Umbilical cord (tissue), 2 donors: ENCODE data around the gene SLC39A9. TPM values are rescaled to one million over a fixed set of nuclear protein-coding genes. Genes with fewer than 3 reads are reported as not detected.
"Not testable (repeated sequence)": the region's sequence is repeated elsewhere in the genome, so short reads cannot be mapped to it uniquely, and the experiment has no call there.

ENCODE experiments used
- DNase-seq: peaks from one replicate; pipeline ENCODE4 v3.0.0-alpha.2; 2015; ENCODE audit warnings: low spot score
- total RNA-seq: library from RNA; depleted of rRNA; stranded (reverse); fragments of >200 nt; gene quantifications from one replicate; pipeline ENCODE4 v1.2.3, GENCODE V29; 2014; ENCODE audit warnings: low replicate concordance; ENCODE audit not compliant: insufficient read depth

SLC39A9 gene
- total RNA-seq, 1 donor from 2014 or later: 88.8 TPM

DNA sequence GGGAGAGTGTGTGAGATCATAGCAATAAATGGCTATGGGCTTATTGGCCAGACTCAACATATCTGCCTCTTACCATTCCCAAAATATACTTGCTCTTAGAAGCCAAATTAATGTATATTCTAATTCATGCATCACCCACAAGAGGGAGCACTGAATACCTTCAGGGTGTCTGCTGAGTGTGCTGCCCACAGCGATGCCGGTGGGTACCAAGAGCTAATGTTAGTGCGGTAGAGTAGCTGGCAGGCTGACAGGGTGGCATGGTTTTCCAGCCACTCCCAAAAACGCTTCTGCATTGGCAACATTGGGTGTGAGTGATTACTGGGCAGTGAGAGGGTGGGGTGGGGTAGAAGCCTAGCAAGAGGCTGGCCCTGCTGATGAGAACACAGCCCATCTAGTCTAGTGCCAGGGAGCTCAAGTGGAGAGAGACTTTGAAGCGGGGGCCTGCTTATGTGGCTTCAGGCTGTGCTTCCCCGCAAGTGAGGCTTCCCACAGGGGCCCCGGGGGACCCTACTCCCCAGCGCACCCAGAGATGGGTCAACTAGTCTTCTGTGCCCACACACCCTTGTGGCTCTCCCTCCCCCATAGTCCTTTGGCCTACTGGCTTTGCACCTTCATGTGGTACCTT lies 76.8 kb downstream of the SLC39A9 start:
- DNase-seq: no peak

DNA sequence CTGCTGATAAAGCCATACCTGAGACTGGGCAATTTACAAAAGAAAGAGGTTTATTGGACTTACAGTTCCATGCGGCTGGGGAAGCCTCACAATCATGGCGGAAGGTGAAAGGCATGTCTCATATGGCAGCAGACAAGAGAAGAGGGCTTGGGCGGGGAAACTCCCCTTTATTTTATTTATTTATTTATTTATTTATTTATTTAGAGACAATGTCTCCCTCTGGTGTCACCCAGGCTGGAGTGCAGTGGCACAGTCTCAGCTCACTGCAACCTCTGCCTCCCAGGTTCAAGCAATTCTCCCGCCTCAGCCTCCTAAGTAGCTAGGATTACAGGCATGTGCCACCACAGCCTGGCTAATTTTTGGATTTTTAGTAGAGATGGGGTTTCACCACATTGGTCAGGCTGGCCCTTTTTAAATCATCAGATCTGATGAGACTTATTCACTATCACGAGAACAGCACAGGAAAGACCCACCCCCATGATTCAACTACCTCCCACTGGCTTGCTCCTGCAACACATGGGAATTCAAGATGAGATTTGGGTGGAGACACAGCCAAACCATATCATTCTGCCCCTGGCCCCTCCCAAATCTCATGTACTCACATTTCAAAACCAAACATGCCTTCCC lies 78.4 kb downstream of the SLC39A9 start:
- not testable (repeated sequence) for DNase-seq

DNA sequence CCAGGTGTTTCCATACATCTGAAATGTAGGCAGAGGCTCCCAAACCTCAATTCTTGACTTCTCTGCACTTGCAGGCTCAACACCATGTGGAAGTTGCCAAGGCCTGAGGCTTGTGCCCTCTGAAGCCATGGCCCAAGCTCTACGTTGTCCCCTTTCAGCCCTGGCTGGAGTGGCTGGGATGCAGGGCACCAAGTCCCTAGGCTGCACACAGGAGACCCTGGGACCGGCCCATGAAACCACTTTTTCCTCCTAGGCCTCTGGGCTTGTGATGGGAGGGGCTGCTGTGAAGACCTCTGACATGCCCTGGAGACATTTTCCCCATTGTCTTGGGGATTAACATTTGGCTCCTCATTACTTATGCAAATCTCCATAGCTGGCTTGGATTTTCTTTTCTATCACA lies 79.6 kb downstream of the SLC39A9 start:
- not testable (repeated sequence) for DNase-seq

DNA sequence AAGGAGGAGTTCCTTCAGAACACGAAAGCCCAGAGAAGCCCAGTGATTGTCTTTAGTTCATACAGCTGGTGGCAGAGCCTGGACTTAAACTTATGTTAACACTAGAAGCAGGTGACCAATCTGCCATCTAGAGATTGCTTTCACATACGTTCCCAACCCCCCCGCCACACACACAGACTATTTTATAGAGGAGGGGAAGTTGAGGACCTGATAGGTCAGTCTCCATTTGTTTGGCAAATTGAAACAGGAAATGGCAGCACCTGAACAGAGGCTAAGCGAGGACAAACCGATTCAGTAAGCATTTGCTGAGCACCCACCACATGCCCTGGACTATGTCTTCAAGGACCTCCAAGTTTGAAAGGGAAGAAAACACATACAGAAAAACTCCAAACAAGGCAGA lies 81.2 kb downstream of the SLC39A9 start:
- no peak for DNase-seq

DNA sequence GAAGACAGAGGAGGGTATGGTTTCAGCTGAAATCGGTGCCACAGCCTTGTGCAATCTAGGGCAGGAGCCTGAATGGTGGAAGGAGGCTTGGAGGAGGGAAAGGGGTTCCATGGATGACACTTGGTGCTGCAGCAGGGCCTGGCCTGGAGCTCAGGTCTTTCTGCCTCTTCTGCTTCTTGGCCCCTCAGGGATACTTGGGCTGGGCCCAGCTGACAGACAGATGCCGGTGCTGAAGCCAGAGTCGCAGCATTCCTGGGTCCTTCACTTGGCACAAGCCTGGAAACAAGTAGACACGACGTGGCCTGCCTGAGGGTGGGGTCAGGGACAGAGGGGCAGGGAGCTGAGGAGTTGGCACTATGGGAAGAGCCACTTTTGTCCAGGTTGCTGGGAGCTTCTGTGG lies 81.6 kb downstream of the SLC39A9 start:
- DNase-seq: no peak

DNA sequence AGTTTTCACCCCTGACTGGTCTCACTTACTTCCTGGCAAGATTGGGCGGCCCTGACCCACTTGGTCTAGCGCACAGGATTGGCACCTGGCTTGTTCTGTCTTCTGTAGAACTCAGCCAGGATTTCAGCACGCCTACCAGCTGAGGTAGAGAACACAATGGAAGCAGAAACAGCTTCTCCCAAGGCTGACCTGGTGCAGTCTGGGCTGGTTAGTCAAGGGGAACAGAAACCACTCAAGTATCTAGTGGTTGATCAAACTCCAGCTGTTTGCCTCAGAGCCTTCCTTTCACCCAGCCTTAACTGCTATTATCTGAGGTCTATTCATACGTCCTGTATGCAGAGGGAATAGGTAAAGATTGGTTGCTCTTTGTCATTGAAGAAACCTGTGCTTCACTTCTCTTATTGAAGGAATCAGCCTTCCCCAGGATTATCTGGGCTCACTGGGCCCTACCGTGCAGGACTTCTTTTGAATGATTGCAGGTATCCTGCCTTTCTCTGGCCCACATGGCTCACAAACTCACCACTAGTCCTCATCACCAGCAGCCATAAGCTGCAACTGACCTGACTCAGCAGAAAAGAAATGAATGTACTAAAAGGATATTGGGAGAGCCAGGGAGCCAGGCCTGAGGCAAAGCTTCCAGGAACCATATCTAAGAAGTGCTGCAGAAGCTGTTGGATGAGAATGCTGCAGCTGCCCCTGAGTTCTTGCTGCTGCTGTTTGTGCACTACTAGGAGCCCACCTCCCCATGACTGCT lies 83.5 kb downstream of the SLC39A9 start:
- no peak for DNase-seq

DNA sequence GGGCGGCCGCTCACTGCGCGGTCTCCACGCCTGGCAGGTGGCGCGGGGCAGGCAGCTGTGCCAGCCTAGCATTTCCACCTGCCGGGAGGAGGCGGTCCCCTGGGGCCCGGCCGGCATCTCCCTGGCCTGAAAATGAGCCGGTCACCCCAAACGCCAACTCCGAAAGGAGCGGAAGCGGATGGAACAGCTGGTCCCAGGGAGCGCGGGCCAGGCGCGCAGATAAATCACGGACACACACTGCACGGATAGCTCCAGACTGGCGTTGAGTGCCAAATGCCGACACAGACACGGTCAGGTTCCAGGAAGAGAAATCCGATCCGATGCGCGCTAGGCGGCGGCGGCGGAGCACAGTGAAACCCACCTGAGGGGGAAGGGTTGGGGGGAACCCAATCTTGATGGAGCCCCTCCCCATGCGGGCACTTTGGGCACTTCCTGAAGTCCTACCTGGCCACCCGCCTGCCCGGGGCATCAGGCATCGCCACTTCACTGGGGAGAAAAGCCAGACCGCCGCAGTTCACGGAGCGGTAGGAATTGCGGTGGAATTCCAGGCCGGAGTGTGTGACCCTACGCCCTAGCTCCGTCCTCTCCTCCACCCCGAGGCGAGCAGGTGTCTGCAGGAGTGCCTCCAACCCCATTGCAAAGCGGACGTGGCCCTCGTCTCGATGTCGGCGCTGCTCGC lies 85.4 kb downstream of the SLC39A9 start:
- no peak for DNase-seq

DNA sequence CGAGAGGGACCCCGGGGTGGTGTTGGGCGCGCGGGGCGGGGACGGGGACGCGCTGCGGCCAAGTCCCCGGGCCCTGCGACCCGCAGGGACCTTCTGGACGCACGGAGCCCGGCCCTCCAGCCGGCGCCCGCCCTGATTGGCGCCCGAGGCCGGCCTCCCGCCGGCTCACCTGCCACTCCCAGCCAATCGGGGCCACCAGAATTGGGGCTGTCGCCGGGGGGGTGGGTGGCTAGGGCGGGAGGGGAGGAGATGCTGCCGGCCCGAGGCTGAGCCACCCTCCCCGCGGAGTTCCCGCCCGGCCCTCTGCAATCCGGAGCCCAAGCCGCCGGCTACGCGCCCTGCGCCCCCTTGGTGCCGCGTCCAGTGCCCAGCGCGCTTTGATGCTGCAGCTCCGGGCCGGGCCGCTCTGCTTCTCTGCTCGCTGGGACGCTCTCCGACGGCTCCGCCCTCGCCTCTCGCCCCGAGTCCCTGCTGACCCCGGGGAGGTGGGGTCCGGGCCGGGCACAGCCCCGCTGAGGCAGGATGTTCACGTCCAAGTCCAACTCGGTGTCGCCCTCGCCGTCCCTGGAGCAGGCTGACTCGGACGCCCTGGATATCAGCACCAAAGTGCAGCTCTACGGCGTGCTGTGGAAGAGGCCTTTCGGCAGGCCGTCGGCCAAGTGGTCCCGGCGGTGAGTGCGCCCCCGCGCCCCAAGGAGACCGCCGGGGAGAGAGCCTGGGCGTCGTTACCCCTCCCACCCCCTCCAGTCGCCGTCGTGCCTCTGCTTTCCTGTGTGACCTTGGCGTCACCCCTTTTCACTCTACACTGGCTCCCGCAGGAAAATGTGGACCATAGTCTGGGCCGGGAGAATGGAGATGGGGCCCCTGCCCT lies 86.2 kb downstream of the SLC39A9 start, which contains the start of gene PLEKHD1:
TSS of gene PLEKHD1 (plus strand) at position 285 of the 871 bp plus-strand sequence. CDS start at position 523, 238 bp downstream.
- DNase-seq: no peak

DNA sequence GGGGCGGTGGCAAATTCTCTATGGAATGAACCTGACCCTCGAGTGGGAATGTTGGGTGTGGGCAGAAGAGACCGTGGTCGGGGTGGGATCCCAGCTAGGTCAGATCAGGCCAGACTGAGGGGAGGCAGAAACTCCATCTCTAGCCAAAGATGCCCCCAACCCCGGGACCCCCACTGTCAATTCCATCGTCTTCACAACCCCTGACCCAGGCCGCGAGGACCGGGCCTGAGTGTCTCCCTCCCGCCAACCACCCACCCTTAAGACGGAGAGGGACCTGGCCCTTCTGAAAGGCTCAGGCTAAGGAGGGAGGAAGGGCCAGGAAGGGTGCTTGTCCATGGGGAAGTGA lies 86.8 kb downstream of the SLC39A9 start:
- no peak for DNase-seq

DNA sequence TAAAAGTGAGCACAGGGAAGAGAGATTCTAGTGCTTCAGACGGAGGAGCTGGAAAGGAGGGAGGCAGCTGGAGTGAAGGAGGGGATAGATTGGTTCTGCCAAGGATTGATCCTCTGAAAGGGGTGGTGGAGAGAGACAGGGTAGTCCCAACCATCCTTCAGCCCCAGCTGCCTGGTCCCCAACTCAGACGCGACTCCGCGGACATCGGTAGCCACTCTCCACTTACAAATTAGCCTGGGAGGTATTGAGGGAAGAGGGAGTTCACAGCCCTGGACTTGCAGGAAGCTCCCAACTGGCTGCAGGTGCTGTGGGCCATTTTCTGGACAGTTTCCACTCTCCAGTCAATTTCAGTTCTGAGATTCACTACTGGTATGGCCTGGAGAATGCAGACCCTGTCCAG lies 87.2 kb downstream of the SLC39A9 start:
- no peak for DNase-seq

DNA sequence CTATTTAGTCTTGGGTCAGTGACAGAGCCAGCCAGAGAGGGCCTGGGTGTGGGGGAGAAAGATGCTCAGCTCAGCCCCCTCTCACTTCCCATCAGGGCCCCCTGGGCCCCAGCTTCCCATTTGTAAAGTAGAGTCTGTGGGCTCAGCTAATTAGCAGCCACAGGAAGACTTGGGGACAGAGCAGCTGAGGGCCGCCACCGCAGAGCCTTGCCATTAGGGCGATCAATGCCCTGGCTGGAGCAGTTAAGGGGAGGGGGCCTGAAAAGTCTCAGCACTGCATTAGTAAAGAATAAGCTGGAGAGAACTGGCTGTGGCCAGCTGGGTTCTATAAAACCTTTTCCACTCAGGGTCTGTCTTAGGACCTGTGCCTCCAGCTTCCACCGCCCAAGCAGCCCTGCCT lies 88.7 kb downstream of the SLC39A9 start:
- DNase-seq: no peak

DNA sequence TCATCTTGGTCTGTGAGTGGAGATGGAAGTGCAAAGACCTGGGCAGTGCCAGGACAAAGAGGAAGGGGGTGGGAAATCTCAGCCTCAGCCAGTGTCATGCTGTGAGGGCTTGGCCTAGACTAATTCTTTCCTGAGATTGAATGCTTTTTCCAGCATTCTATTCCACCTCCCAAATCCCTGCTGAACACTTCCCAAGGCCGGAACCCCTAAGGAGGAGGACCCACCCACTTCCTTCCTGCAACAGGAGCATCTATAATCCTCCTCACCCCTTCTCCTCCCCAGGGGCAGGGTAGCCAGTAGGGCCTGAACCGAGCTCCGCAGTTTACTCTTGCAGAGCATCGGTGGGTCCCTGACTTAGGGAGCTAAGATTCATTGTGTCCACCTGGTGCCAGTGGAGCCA lies 89.3 kb downstream of the SLC39A9 start:
- DNase-seq: no peak

DNA sequence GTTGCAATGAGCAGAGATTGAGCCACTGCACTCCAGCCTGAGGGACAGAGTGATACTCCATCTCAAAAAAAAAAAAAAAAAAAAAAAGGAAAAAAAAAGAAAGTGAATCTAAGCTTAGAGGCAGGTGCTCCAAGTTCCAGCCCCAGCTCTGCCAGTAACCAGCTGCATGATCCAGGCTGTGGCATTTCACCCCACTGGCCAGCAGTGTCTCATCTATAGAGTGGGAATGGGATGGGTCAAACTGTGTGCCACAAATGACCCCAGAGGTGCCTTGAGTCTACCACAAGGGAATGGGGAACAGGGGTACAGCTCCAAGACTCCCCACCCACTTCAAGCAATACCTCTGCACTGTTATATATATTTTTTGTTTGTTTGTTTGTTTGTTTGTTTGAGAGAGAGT lies 91.0 kb downstream of the SLC39A9 start:
- DNase-seq: no peak

DNA sequence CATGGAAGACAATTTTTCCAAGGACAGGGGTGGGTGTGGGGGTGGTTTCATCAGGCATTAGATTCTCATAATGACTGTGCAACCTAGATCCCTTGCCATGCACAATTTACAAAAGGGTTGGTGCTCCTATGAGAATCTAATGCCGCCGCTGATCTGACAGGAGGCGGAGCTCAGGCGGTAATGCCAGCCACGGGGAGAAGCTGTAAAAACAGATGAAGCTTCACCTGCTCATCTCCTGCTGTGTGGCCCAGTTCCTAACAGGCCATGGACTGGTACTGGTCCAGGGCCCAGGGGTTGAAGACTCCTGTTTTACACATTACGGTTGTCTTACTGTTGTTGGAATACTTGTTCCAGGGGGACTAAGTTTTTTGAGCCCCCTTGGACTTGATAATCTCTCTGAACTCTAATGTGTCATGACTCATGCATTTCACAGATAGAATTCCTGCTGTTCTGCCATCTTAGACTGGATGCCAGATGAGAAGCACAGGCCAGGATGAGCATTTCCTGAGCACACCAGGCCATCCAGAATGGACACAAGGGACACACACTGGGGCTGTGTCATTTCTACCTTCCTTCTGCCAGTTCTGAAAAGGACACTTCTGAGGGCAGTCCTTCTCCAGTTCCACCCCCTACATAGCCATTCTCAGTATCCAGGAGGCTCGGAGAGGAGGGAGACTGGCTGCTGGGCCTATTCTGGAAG lies 91.9 kb downstream of the SLC39A9 start:
- no peak for DNase-seq

DNA sequence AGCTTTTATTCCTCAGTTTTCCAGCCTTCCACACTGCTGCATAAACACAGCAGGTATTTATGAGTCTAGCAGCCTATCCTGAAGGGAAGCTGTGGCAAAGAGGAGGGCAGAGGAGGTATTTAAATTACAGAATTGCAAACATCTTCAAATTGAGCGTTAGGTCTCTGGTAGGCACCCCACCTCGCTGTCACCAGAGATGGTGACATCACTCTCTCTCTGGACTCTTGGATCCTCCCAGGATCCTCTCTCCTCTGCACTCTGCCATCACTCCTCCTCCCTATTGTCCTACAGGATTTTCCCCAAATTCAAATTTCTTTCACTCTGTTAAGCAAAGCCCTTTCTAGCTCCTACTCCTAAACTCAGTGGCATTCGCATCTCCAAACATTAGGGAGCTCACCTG lies 92.7 kb downstream of the SLC39A9 start:
- no peak for DNase-seq

DNA sequence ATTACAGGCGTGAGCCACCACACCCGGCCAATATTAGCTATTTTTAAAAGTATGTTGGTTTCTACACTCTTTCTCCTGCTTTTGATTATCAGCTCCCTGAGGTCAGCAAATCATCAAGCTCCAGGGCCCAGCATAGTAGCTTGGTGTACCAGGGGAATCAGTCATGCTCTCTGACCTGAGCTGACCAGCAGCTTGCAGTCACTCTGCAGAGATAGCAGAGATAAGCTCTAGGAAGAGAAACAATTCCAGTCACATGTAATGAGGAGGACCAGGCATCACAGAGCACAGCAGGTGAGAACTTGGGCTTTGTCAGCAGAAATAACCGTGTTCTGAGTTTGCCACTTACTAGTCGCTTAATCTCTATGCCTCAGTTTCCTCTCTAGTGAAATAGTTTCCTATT lies 94.5 kb downstream of the SLC39A9 start:
- DNase-seq: no peak

DNA sequence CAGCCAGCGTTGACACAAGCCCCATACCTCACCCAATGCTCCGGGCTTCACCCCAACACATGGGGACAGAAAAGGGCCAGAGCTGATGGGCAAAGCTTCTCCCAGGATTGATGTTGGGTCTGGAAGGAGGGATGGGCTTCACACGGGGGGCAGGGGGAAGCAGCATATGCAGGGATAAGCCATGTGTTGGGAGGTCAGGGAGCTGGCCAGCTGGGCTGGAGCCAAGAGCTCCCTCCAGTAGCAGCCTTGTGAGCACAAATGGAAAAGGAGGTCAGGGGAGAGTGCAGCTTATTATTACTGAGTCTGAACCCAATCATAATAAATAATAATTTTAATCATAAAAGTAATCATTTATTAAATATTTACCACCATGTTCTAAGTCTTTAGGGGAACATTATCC lies 95.3 kb downstream of the SLC39A9 start:
- DNase-seq: no peak

DNA sequence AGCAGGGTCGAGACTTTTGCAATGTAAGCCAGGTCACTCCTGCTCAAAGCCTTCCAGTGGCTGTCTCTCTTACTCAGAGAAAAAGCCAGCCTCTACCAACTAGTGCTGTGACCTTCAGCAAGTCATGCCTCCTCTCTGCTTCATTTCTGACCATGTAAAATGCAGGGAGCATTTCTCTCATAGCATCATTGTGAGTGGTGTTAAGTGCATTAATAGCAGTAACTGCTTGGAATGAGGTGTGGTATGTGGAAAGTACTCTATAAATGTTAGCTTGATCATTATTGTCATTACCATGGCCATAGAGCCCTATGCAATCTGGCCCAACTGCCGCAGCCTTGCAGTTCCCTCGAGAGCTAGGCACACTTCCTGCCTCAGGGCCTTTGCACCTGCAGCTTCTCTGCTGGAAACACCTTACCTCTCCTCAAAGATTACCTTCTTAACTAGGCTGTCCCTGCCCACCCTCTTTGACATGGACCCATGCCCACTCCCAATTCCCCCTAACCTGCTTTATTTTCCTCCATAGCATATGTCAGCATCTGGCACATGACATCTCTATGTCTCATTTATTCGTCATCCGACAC lies 96.9 kb downstream of the SLC39A9 start:
- DNase-seq: no peak

DNA sequence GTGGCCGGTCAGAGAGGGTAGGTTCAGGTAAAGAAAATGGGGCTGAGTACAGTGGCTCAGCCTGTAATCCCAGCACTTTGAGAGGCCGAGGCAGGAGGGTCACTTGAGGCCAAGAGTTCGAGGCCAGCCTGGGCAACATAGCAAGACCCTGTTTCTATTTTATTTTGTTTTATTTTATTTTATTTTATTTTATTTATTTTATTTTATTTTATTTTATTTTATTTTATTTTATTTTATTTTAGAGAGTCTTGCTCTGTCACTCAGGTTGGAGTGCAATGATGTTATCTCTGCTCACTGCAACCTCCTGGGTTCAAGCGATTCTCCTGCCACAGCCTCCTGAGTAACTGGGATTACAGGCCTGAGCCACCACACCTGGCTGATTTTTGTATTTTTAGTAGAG lies 99.4 kb downstream of the SLC39A9 start:
- not testable (repeated sequence) for DNase-seq

DNA sequence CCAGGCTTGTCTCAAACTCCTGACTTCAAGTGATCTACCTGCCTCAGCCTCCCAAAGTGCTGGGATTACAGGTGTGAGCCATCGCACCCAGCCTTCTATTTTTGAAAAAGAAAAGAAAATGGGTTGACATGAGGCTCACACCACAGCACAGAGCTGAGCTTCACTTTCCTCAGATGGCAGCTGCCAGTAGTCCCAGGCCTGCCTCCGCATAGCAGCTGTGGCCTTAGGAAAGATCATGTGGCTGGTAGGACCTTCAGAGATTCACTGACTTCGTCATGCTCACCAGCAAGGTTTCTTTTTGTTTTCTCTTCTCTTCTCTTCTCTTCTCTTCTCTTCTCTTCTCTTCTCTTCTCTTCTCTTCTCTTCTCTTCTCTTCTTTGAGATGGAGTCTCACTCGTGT lies 99.8 kb downstream of the SLC39A9 start:
- DNase-seq: not testable (repeated sequence)
